Loucy (cell line): ENCODE measurements around the gene HLA-DMA.

ENCODE experiments used
- CTCF ChIP-seq: fragments of 200-600 bp; sonication (generic); conservative IDR thresholded peaks from 2 replicates; pipeline ENCODE4 v1.5.1; 2014; ENCODE audit warnings: mild to moderate bottlenecking, antibody characterized with exemption, low read length
- EZH2phosphoT487 ChIP-seq: fragments of 200-600 bp; IDR thresholded peaks from 2 replicates; pipeline ENCODE4 v1.6.1; 2018; ENCODE audit warnings: antibody characterized with exemption, mild to moderate bottlenecking, moderate library complexity, borderline replicate concordance

GRCh38 chr6:32952817-32953739, at the start of gene HLA-DMA:
- TF ChIP-seq CTCF (peak; percentile 80), EZH2phosphoT487 (no peak)
